WTC11 (cell line): ENCODE results near the gene PKP2.
"Not testable (repeated sequence)": the region's sequence is repeated elsewhere in the genome, so short reads cannot be mapped to it uniquely, and the experiment has no call there.

Source experiments
- CTCF ChIP-seq: fragments of 200-600 bp; IDR thresholded peaks from 2 replicates; pipeline ENCODE4 v1.8.0; 2022; ENCODE audit warnings: antibody characterized with exemption
- IRF2 ChIP-seq: sonication (generic); formaldehyde crosslinking; IDR thresholded peaks from 2 replicates; pipeline ENCODE4 v1.8.0; 2022; ENCODE audit warnings: low read depth, missing genetic modification reagents, borderline replicate concordance
- JUN ChIP-seq: sonication (generic); formaldehyde crosslinking; IDR thresholded peaks from 2 replicates; pipeline ENCODE4 v1.8.0; 2023; ENCODE audit warnings: mild to moderate bottlenecking, missing genetic modification reagents
- MAX ChIP-seq: sonication (generic); formaldehyde crosslinking; IDR thresholded peaks from 2 replicates; pipeline ENCODE4 v1.8.0; 2022; ENCODE audit warnings: mild to moderate bottlenecking, missing genetic modification reagents
- MLX ChIP-seq: sonication (generic); formaldehyde crosslinking; IDR thresholded peaks from 2 replicates; pipeline ENCODE4 v1.8.1; 2023; ENCODE audit warnings: mild to moderate bottlenecking, missing genetic modification reagents, moderate library complexity
- NFE2L1 ChIP-seq: sonication (generic); formaldehyde crosslinking; IDR thresholded peaks from 2 replicates; pipeline ENCODE4 v1.8.1; 2023; ENCODE audit warnings: missing genetic modification reagents

GRCh38 chr12:32861658-32862057, 34.9 kb downstream of the PKP2 start:
- not testable (repeated sequence) for TF ChIP-seq MLX (CRISPR knock-in tag); JUN (CRISPR knock-in tag); IRF2 (CRISPR knock-in tag); MAX; NFE2L1 (CRISPR knock-in tag); CTCF
